Epithelial cell of proximal tubule (primary cell): ENCODE data around the gene EIPR1. TPM values are rescaled to one million over a fixed set of nuclear protein-coding genes. Genes with fewer than 3 reads are reported as not detected.
"Not testable (repeated sequence)": the region's sequence is repeated elsewhere in the genome, so short reads cannot be mapped to it uniquely, and the experiment has no call there.

Experiments used
- DNase-seq: peaks from one replicate; pipeline ENCODE4 v3.0.0-alpha.2; 2011; ENCODE audit warnings: low read depth
- H3K4me3 ChIP-seq: 2 replicates; pipeline ENCODE4 v1.5.1; 2011; ENCODE audit warnings: low read depth, mild to moderate bottlenecking, low read length
- total RNA-seq: library from RNA; depleted of rRNA; stranded (reverse); fragments of >200 nt; gene quantifications from 2 replicates; pipeline ENCODE4 v1.2.3, GENCODE V29; 2015
- TF ChIP-seq, protein P1 (sequence below): conservative IDR thresholded peaks from 2 replicates; pipeline ENCODE4 v1.5.1; 2012; ENCODE audit warnings: low read depth, mild to moderate bottlenecking, low read length

EIPR1 gene
- total RNA-seq, 1 donor from 2014 or later: 43.9 TPM

DNA sequence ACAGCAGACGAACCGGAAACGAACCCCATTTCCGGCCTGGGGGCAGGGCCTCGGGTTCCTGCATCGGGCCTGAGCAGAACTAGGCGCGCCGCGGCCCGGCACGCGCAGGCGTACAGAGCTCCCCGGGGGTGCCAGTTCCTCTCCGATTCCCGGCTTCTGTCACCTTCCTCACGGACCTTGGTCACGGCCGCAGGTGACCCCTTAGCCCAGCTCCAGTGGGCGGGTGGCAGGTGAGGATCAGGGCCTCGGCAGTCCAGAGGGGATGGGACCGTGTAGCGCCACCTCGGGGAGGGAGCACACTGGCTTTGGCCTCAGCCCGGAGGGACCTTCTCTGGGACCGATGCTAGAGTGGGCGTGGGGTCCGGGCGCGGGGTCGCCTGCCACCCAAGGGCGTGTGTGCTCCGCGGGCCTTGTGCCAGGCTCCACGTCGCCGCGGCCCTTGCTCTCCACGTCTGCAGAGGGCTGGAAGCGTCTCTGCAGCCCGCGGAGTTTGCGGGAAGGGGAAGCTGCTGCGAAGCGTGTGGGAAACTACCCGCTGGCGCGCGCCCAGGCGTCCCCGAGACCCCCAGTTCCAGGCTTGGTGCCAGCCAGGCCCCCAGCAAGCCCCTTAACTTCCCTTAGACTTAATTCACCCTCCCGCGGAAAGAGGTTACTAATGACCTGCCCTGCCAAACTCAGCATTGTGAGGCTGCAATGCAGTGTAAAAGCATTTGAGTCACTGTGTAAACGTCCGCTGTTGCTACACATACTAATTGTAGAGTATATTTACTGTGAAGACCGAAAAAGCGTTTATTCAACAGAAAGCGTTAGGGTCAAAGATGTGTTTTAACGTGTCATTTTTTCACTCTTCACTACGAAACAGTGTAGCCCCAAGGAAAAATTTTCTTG is 2.3 kb upstream of the EIPR1 start, which contains the start of gene TRAPPC12:
Gene TRAPPC12 (plus strand): TSS at position 48 of the 888 bp plus-strand sequence. CDS start 7,930 bp downstream, outside the sequence.
- H3K4me3 ChIP-seq: peak within 1 kb of the TSS; percentile 97
- TF ChIP-seq, protein P1, sequence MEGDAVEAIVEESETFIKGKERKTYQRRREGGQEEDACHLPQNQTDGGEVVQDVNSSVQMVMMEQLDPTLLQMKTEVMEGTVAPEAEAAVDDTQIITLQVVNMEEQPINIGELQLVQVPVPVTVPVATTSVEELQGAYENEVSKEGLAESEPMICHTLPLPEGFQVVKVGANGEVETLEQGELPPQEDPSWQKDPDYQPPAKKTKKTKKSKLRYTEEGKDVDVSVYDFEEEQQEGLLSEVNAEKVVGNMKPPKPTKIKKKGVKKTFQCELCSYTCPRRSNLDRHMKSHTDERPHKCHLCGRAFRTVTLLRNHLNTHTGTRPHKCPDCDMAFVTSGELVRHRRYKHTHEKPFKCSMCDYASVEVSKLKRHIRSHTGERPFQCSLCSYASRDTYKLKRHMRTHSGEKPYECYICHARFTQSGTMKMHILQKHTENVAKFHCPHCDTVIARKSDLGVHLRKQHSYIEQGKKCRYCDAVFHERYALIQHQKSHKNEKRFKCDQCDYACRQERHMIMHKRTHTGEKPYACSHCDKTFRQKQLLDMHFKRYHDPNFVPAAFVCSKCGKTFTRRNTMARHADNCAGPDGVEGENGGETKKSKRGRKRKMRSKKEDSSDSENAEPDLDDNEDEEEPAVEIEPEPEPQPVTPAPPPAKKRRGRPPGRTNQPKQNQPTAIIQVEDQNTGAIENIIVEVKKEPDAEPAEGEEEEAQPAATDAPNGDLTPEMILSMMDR: peak; percentile 53
- no peak for DNase-seq

DNA sequence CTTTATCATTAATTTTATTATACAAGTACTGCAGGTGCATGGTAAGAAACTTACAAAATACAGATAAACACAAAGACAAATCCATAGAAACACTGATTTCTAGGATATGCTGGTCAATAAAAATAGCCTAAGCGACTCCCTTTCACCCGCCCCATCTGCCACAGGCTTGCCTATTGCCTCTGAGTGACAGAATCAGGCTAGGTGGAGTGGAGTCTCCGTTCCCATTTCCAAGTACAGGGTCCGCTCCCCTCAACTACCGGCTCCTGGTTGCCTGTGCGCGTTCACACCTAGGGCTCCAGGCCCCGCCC is 1.7 kb upstream of the EIPR1 start:
- peak overlapping the region; percentile 97 for H3K4me3 ChIP-seq
- no peak for DNase-seq
- TF ChIP-seq, protein P1: no peak

DNA sequence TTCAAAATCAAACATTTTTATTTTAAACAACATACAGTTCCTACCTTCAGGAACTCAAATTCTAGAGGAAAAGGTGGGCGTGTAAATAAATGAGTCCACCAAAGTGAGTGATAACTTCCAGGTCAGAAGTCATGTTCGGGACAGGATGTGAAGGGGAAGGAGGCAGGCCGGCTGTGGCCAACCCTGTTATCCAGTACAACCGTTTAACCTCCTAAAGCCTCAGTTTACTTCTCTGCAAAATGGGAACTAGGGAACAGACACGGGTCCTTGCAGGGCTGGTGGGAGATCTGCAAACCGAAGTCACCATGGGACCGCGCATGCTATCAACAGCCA is 373 bp downstream of the EIPR1 start:
- DNase-seq: no peak
- H3K4me3 ChIP-seq: peak overlapping the region; percentile 96

DNA sequence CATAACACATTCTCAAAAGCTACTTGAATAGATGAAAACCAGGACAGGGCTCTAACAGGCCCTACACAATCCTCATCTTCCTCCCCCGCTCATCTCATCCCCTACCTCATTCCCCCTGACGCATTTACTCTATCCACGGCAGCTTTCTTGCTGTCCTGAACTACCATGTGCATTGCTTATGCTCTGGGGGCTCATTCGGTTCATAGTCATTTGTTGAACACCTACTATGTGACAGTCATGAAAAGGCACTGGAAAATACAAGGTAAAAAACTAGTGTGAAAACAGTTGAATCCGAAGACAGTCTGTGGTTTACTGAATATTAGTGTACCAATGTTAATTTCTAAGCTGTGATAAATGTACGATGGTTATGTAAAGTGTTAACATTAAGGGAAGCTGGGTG is 797 bp downstream of the EIPR1 start:
- DNase-seq: no peak
- H3K4me3 ChIP-seq: peak overlapping the region; percentile 96
- TF ChIP-seq, protein P1: no peak

More for the DNA sequence above, 373 bp downstream of the EIPR1 start:
- TF ChIP-seq, protein P1: no peak

DNA sequence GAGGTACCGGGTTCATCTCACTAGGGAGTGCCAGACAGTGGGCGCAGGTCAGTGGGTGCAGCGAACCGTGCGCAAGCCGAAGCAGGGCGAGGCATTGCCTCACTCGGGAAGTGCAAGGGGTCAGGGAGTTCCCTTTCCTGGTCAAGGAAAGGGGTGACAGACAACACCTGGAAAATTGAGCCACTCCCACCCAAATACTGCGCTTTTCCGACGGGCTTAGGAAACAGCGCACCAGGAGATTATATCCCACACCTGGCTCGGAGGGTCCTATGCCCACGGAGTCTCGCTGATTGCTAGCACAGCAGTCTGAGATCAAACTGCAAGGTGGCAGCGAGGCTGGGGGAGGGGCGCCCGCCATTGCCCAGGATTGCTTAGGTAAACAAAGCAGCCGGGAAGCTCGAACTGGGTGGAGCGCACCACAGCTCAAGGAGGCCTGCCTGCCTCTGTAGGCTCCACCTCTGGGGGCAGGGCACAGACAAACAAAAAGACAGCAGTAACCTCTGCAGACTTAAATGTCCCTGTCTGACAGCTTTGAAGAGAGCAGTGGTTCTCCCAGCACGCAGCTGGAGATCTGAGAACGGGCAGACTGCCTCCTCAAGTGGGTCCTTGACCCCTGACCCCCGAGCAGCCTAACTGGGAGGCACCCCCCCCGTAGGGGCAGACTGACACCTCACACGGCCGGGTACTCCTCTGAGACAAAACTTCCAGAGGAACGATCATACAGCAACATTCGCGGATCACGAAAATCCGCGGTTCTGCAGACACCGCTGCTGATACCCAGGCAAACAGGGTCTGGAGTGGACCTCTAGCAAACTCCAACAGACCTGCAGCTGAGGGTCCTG is 8.1 kb downstream of the EIPR1 start:
- H3K4me3 ChIP-seq: peak overlapping the region; percentile 46
- DNase-seq: not testable (repeated sequence)

DNA sequence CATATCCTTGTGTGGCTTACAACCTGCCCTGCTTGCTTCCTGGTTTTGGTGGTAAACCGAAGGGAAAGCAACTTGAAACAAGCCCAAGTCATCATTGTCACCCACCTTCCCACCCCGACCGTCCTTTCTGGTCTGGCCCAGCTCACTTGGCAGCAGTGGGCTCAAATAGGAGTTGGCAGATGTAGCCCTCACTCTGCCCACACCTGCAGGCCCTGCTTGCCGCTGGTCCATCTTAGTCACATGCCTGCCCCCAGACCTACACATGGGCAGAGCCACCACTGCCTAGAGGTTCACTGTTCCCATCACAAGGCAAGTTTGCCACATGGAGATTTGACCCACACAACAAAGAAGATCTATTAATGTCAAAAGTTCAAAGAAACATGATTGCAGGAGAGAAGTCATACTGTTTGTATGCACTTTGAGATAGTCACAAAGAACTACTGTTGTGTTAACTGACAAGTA is 9.3 kb downstream of the EIPR1 start:
- DNase-seq: no peak
- no peak overlapping the region for H3K4me3 ChIP-seq
- TF ChIP-seq, protein P1: no peak

DNA sequence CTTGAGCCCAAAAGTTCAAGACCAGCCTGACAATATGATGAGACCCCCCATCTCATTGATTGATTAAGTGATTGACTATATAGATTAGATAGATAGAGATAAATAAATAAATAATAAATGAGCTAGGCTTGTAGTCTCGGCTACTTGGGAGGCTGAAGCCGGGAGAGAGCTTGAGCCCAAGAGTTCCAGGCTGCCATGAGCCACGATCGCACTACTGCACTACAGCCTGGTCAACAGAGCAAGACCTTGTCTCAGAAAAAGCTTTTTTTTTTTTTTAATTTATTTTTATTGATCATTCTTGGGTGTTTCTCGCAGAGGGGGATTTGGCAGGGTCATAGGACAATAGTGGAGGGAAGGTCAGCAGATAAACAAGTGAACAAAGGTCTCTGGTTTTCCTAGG is 12.4 kb downstream of the EIPR1 start:
- DNase-seq: no peak
- H3K4me3 ChIP-seq: no peak overlapping the region
- TF ChIP-seq, protein P1: no peak
